K562 (cell line): ENCODE data around the gene TARBP1. TPM values are rescaled to one million over a fixed set of nuclear protein-coding genes. Genes with fewer than 3 reads are reported as not detected.
A peak's percentile ranks its signal among the peaks of the same experiment; 100 is the strongest.

Experiments used
- CEBPZ ChIP-seq: fragments of 150-350 bp; IDR thresholded peaks from 2 replicates; pipeline ENCODE4 v1.6.1; 2014; ENCODE audit warnings: low read depth, mild to moderate bottlenecking, low read length, borderline replicate concordance
- FOXA1 ChIP-seq: fragments of 450-650 bp; IDR thresholded peaks from 2 replicates; pipeline ENCODE4 v1.6.1; 2016; ENCODE audit warnings: mild to moderate bottlenecking, borderline replicate concordance
- MCM7 ChIP-seq, 2 experiments: fragments of 450-650 bp; IDR thresholded peaks; 2 replicates each; pipeline ENCODE4 v1.6.1; 2016 to 2018
- NFYB ChIP-seq: IDR thresholded peaks from 2 replicates; pipeline ENCODE4 v1.6.1; 2011; ENCODE audit warnings: mild to moderate bottlenecking, moderate library complexity; ENCODE audit not compliant: insufficient read length; ENCODE audit errors: extremely low read depth
- NR2C1 ChIP-seq, 2 experiments: fragments of 450-650 bp; IDR thresholded peaks; 2 replicates each; pipeline ENCODE4 v1.6.1; 2017; ENCODE audit warnings: mild to moderate bottlenecking in 2 of 2, antibody characterized with exemption in 1 of 2, inconsistent platforms in 1 of 2, missing compliant biosample characterization in 1 of 2, missing genetic modification characterization in 1 of 2
- NUFIP1 ChIP-seq: fragments of 450-650 bp; IDR thresholded peaks from 2 replicates; pipeline ENCODE4 v1.6.1; 2018; ENCODE audit not compliant: partially characterized antibody
- POLR2G ChIP-seq: fragments of 200-400 bp; formaldehyde crosslinking; IDR thresholded peaks from 2 replicates; pipeline ENCODE4 v1.6.1; 2017; ENCODE audit warnings: low read depth, mild to moderate bottlenecking, antibody characterized with exemption, low read length, moderate library complexity
- PTTG1 ChIP-seq: fragments of 450-650 bp; IDR thresholded peaks from 2 replicates; pipeline ENCODE4 v1.6.1; 2016; ENCODE audit warnings: low read depth, mild to moderate bottlenecking, missing genetic modification characterization, missing compliant biosample characterization
- SRSF7 ChIP-seq: fragments of 200-400 bp; formaldehyde crosslinking; optimal IDR thresholded peaks from 2 replicates; pipeline ENCODE3; 2017; ENCODE audit warnings: mild to moderate bottlenecking, low read depth, low read length
- TCFL5 ChIP-seq: fragments of 250-450 bp; sonication (Bioruptor Pico); conservative IDR thresholded peaks from 2 replicates; pipeline ENCODE4 v1.6.1; 2021; ENCODE audit warnings: mild to moderate bottlenecking, moderate library complexity, matching md5 sums
- TEAD1 ChIP-seq, 2 experiments: fragments of 450-650 bp in 1 of 2; sonication (generic) in 1 of 2; formaldehyde crosslinking; IDR thresholded peaks; 2 replicates each; pipeline versions ENCODE4 v1.4.0 to v1.8.0; 2020 to 2022; ENCODE audit warnings: mild to moderate bottlenecking in 2 of 2, missing genetic modification reagents in 1 of 2
- THRAP3 ChIP-seq: fragments of 450-650 bp; IDR thresholded peaks from 2 replicates; pipeline ENCODE4 v1.6.1; 2016; ENCODE audit warnings: mild to moderate bottlenecking, inconsistent platforms, borderline replicate concordance
- WHSC1 ChIP-seq: IDR thresholded peaks from one replicate; pipeline ENCODE4 v1.6.1; 2012; ENCODE audit warnings: low read length, control low read depth, inconsistent platforms
- ZNF165 ChIP-seq: fragments of 250-450 bp; sonication (Bioruptor Pico); IDR thresholded peaks from 2 replicates; pipeline ENCODE4 v1.4.0; 2020; ENCODE audit warnings: borderline replicate concordance
- ZNF239 ChIP-seq: fragments of 250-450 bp; sonication (Bioruptor Pico); IDR thresholded peaks from 2 replicates; pipeline ENCODE4 v1.4.0; 2020; ENCODE audit warnings: mild to moderate bottlenecking
- ZNF512 ChIP-seq: IDR thresholded peaks from 2 replicates; pipeline ENCODE4 v1.6.1; 2016; ENCODE audit warnings: missing genetic modification characterization, missing compliant biosample characterization
- ZZZ3 ChIP-seq: fragments of 450-650 bp; IDR thresholded peaks from 2 replicates; pipeline ENCODE4 v1.6.1; 2016; ENCODE audit warnings: antibody characterized with exemption, mild to moderate bottlenecking, moderate library complexity
- polyA plus RNA-seq, 8 experiments: library from polyadenylated mRNA; depleted of rRNA in 4 of 8; stranded (reverse) in 5 of 8; unstranded in 3 of 8; fragments of >200 nt; fragmentation: Nextera tagmentation in 2 of 8; fragmentation: Illumina TruSeq in 1 of 8; extraction: Ambion mirVana in 2 of 8; extraction: Trizol in 1 of 8; gene quantifications; 2 replicates each; pipeline versions ENCODE4 v1.2.1 to v1.2.3, GENCODE V29; 2011 to 2014; ENCODE audit warnings: inconsistent platforms in 1 of 8, missing spikeins in 1 of 8
- total RNA-seq, 7 experiments: library from RNA; depleted of rRNA in 6 of 7; stranded (reverse); fragments of >200 nt in 6 of 7; fragmentation: Illumina TruSeq in 2 of 7; extraction: Trizol in 2 of 7; gene quantifications; 2 replicates each; pipeline versions ENCODE4 v1.2.1 to v1.2.3, GENCODE V29; 2011 to 2021; ENCODE audit warnings: low replicate concordance in 1 of 7
- TF ChIP-seq, protein P1 (sequence below), 2 experiments: fragments of 150-350 bp in 1 of 2; IDR thresholded peaks; 2 replicates each; pipeline ENCODE4 v1.6.1; 2012 to 2016; ENCODE audit warnings: low read depth in 2 of 2, low read length in 2 of 2, mild to moderate bottlenecking in 1 of 2, moderate library complexity in 1 of 2
- TF ChIP-seq, protein P2 (sequence below): sonication (generic); formaldehyde crosslinking; IDR thresholded peaks from 2 replicates; pipeline ENCODE4 v1.8.0; 2022; ENCODE audit warnings: mild to moderate bottlenecking, missing genetic modification reagents

The TARBP1 gene
- total and polyA plus RNA-seq, 9 of the 15 experiments (the other 6 are each of a cell fraction or from before 2014, with no cell fraction given) = 8.8 to 48.0 (median 22.9) TPM

- TF ChIP-seq POLR2G = no peak
- TF ChIP-seq THRAP3 = peak; percentile 94
- TF ChIP-seq SRSF7 = no peak
- TF ChIP-seq, protein P1, sequence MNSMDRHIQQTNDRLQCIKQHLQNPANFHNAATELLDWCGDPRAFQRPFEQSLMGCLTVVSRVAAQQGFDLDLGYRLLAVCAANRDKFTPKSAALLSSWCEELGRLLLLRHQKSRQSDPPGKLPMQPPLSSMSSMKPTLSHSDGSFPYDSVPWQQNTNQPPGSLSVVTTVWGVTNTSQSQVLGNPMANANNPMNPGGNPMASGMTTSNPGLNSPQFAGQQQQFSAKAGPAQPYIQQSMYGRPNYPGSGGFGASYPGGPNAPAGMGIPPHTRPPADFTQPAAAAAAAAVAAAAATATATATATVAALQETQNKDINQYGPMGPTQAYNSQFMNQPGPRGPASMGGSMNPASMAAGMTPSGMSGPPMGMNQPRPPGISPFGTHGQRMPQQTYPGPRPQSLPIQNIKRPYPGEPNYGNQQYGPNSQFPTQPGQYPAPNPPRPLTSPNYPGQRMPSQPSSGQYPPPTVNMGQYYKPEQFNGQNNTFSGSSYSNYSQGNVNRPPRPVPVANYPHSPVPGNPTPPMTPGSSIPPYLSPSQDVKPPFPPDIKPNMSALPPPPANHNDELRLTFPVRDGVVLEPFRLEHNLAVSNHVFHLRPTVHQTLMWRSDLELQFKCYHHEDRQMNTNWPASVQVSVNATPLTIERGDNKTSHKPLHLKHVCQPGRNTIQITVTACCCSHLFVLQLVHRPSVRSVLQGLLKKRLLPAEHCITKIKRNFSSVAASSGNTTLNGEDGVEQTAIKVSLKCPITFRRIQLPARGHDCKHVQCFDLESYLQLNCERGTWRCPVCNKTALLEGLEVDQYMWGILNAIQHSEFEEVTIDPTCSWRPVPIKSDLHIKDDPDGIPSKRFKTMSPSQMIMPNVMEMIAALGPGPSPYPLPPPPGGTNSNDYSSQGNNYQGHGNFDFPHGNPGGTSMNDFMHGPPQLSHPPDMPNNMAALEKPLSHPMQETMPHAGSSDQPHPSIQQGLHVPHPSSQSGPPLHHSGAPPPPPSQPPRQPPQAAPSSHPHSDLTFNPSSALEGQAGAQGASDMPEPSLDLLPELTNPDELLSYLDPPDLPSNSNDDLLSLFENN (IDR thresholded peaks at IDR 0.05; ENCODE audit: low read depth in 2 of 2, low read length in 2 of 2) = 0 out of 4 replicates have a peak, but pooled peaks of 1 of the 2 experiments have one; percentile 55
- peak; percentile 43 to 85; a peak in 2 of 4 replicates for TF ChIP-seq TEAD1 (CRISPR knock-in tag; IDR thresholded peaks at IDR 0.05)
- TF ChIP-seq MCM7 (IDR thresholded peaks at IDR 0.05) = peak in 1 of 2 experiments; percentile 46; a peak in 1 of 4 replicates
- no peak for TF ChIP-seq NFYB
- TF ChIP-seq ZNF165 = no peak
- no peak for TF ChIP-seq ZZZ3
- no peak for TF ChIP-seq FOXA1
- peak; percentile 72 for TF ChIP-seq ZNF239 (CRISPR knock-in tag)
- TF ChIP-seq TCFL5 = peak; percentile 60; the same call in 1 of the 2 replicates
- no peak for TF ChIP-seq PTTG1
- TF ChIP-seq ZNF512 (tag) = no peak
- no peak for TF ChIP-seq CEBPZ
- TF ChIP-seq, protein P2, sequence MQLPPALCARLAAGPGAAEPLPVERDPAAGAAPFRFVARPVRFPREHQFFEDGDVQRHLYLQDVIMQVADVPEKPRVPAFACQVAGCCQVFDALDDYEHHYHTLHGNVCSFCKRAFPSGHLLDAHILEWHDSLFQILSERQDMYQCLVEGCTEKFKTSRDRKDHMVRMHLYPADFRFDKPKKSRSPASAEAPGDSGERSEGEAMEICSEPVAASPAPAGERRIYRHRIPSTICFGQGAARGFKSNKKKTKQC (CRISPR knock-in tag) = no peak
- TF ChIP-seq NR2C1 (IDR thresholded peaks at IDR 0.05) = no peak
- peak; percentile 57; the same call in 1 of the 2 replicates for TF ChIP-seq NR2C1 (tag; IDR thresholded peaks at IDR 0.05)
- no peak for TF ChIP-seq NUFIP1
- no peak for TF ChIP-seq WHSC1
Observed at GRCh38 chr1:234490793-234491479, 12.0 kb upstream of the TARBP1 start (continued).
